T-helper 2 cell treated with Interferon-gamma antibody and Interleukin-4, amounts not matched to agents 100 ng/mL and 5 ng/mL, for 36 hours (primary cell): Measurements from ENCODE around the gene INO80. TPM values are rescaled to one million over a fixed set of nuclear protein-coding genes. Genes with fewer than 3 reads are reported as not detected.
"Not testable (repeated sequence)": the region's sequence is repeated elsewhere in the genome, so short reads cannot be mapped to it uniquely, and the experiment has no call there.

Source experiments
- intact Hi-C: fragments of 100-400 bp; cut with micrococcal nuclease; formaldehyde crosslinking; loops from one replicate; pipeline ENCODE4 v1.15.1; 2023
- total RNA-seq: library from RNA; stranded (reverse); gene quantifications from 2 replicates; pipeline ENCODE4 v1.2.3, GENCODE V29; 2022

The INO80 gene
- total RNA-seq, 1 donor from 2014 or later, result 33.1 TPM

DNA sequence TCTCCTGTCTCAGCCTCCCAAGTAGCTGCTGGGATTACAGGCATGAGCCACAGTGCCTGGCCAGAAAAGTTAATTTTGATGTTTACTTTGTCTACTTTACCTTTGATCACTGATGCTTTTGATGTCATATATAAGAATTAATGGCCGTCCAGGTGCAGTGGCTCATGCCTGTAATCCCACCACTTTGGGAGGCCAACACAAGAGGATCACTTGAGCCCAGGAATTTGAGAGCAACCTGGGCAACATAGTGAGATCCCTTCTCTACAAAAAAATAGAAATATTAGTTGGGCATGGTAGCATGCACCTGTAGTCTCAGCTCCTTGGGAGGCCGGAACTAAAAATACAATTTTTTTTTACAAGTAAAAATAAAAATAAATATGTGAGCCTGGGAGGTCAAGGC, 6.8 kb upstream of the INO80 start:
- intact Hi-C loops, result no loop called here

DNA sequence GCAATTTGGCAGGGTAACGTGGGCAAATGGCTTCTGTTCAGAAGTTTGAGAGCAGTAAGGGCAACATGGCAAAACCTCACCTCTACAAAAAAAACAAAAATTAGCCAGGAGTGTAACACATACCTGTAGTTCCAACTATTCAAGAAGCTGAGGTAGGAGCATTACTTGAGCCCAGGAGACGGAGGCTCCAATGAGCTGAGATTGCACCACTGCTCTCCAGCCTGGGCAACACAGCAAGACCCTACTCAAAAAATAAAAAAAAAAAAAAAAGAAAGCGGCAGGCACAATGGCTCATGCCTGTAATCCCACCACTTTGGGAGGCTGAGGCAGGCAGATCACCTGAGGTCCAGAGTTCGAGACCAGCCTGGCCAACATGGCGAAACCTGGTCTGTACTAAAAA, 5.9 kb upstream of the INO80 start:
- intact Hi-C loops, result no loop called here

DNA sequence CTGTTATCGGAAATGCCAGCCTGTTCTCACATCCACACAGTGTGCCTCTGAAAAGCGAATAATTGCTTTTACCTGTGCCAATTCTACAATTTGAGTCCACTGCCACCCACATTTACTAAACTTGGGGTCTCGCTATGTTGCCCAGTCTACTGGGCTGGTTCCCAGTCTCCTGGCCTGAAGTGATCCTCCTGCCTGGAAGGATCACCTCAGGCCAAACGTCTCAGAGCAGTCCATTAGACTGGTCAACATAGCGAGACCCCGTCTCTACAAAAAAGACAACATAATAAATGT, 827 bp upstream of the INO80 start:
- intact Hi-C loops, result loop anchor here (1.0 to 10.0 kb wide), 7 partner anchors 33 to 550 kb away; partner anchors contain the start of genes CCDC32, CHP1, MGA and RAD51

DNA sequence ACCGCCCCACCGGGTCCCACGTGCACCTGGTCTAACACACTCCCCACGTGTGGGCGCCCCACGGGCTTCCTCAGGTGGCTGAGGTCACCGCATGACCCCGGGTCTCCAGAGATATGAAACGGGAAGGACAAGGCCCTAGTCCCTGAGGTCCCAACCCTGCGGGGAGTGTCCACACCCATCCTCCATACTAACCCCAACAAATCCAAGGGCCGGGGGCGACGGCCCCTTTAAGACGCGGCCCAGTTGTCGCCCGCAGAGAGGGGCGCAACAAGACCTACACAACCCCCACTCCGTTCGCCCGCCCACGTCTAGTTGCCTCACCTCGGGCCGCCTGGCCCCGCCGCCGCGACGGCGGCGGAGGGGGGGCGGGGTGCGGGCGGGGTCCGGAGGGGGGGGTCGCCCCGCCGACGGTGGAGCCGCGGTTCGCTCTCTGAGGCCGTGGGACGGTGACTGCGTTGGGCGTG, 396 bp downstream of the INO80 start:
- intact Hi-C loops, result loop anchor here (1.0 to 10.0 kb wide), 8 partner anchors 35 to 548 kb away; partner anchors contain the start of genes CCDC32, CHP1, DNAJC17 and MGA

DNA sequence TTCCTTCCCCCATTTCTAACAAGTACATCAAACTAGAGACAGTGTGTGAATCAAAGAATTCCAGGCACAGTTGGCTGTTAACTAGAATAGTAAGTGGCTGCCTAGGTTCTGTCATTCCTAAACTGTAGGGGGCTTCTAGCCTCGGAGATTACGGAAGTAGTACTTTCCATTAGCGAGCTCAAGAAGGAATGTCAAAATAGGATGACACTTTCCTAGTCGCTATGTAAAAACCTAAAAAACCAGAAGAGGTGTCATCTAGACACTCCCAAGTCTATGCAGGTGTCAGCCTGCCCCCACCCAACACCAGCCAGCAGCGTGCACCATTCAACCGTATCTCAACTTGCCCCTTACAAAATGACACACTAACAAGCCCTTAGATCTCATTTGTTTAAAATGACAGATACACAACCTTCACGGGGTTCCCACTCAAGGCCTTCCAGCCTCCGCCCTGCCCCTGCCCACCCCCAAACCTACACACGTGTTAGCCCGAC, 874 bp downstream of the INO80 start:
- intact Hi-C loops, result loop anchor here (1.0 to 10.0 kb wide), 4 partner anchors 210 to 548 kb away; partner anchors contain the start of genes CCDC32, DNAJC17, RAD51 and RPUSD2

DNA sequence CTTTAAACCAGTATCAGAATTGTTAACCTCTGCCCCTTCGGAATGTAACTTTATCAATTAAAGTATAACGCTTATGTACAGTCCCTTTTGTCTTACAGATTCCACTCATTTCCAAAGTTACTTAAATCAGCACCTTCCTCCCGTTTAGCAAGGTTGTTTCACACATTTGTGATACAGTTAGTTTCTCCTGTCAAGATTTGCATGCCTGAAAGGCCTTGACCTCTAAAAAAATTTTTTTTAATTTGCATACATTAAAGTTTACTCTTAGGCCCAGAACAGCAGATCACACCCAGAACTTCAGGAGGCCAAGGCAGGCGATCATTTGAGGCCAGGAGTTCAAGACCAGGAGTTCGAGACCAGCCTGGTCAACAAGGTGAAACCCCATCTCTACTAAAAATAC, 9.1 kb downstream of the INO80 start:
- intact Hi-C loops, result no loop called here

DNA sequence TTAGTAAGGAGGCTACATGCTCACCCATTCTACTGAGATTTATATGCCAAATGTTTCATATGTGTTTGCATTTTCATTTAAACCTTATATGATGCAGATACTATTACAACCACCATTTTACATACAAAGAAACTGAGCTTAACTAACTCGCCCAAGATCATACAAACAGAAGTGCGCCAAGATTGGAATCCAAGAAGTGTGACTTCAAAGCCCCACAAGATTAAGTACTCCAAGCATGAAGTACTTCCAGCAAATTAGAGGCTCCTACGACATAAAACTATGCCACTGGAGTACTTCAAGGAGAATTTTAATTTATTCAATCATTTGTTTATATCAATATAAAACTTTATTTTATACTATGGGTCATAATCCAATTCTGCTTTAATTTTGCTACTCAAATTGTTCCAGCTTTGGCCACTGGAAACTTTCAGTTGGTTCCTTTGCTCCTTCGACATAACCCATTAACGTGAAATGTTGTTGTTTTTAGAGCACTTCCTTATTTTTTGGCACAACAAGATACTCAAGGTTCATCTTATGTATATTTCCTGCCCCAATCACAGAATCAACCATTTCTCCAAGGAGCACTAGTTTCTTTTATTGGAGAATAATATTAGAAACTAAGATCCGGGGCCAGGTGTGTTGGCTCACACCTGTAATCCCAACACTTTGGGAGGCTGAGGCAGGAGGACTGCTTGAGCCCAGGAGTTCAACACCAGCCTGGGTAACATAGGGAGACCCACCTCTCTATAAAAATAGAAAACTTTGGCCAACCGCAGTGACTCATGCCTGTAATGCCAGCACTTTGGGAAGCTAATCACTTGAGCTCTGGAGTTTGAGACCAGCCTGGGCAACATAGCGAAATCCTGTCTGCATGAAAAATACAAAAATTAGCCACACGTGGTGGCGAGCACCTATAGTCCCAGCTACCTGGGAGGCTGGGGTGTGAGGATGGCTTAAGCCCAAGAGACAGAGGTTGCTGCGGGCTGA, 10.4 kb downstream of the INO80 start:
- intact Hi-C loops, result no loop called here

DNA sequence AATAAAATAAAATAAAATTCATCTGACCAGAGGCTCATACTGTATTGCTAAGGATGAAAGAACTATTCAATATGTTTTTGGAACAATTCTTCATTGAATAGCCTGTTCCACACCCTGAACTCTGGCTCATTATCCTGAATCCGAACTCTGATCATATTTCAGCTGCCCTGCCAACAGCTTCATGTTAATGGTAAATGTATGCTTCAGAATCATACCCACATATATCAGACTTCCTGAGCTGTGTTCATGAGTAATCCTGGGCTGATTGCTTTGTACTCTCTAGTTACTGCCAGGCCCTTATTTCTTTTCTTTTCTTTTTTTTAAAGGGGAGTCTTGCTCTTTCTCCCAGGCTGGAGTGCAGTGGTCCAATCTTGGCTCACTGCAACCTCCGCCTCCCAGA, 11.8 kb downstream of the INO80 start:
- intact Hi-C loops, result no loop called here

DNA sequence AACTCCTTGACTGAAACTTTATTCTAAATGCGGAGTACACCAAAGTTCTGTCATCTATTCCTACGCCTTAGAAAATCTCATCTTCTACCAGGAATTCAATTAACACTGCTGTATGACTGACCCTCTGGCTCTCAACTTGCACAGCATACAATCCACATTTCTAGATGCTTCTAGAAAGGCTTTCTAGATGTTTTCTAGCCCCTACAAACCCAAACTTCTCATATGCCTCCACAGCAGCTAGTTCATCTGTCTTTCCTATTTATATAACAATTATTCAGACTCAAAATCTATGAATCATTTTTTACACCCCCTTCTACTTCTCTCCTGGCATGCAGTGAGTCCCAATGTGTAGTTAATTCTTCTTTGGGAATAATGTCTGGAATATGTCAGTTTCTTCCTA, 13.2 kb downstream of the INO80 start:
- intact Hi-C loops, result no loop called here

DNA sequence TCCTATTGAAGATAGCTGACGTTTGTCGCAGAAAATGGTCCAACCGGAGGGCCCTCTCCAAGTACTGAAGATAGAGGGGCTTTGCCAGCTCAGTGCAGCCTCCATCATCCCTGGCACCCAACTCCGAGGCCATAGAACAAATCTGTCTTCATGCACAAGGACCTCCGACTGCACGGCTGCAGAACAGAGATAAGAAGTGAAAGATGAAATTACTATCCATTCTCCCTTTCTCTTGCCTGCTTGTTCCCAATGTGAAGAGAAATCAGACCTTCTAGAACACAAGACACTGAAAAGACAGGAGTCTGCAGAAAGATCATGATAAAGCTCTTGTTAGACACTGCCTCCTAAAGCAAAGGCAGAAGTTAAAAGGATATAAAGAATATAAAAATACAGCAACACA, 19.9 kb downstream of the INO80 start:
- intact Hi-C loops, result no loop called here

DNA sequence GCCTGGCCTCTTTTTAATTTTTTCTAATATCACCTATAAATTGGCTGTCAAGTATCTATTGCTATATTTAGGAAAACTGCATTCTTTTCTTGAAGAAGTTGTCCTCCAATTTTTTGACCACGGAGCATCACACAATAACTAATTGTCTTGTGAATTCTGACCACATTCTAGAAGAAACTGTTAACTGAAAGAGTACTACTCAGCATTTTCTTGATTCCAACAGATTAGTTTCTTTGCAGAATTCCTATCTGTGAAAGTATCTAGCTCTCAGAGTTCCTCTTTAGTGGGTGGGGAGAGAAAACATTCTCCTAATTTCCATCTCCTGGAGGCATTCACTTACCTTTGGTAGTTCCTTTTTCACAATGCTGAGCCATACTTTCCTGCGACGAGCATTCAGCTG, 31.1 kb downstream of the INO80 start:
- intact Hi-C loops, result loop anchor here (10.0 kb wide), 1 partner anchor 100 kb away; no protein-coding TSS in a partner anchor

DNA sequence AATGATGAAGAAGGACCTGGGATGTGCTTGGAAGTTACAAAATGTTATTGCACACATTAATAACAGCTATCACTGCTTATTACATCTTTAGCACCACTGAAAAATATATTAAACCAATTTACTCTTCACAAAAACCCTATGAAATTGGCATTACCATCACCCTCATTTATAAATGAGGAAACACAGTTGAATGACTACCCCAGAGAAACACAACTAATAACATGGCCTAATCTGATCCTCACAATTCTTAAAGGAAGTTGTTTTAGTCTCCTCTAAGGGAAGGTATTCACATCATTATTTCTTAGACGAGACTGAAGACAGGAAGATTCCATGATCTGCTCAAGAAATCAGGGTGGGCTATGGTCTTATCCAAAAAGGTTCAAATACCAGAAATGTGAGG, 35.9 kb downstream of the INO80 start:
- intact Hi-C loops, result loop anchor here (10.0 kb wide), 1 partner anchor 105 kb away; no protein-coding TSS in a partner anchor

DNA sequence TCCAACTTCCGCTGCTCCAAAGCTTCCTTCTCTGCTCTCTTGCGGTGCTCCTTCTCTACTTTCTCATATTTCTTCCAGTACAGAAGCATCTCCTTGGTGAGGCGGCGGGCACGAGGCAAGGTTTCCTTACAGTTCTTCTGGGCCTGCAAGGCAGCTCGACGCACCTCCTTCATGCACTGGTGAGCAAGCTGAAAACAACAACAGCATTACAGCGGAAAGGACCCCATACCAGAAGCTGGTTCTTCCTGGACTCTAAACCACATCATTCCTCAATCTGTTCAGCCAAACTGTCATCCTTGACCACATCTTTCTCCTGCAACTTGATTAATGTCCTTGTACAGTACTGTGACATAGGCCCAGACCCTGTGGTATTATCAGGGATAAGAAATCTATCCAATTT, 36.4 kb downstream of the INO80 start:
- intact Hi-C loops, result loop anchor here (10.0 kb wide), 1 partner anchor 105 kb away; no protein-coding TSS in a partner anchor

DNA sequence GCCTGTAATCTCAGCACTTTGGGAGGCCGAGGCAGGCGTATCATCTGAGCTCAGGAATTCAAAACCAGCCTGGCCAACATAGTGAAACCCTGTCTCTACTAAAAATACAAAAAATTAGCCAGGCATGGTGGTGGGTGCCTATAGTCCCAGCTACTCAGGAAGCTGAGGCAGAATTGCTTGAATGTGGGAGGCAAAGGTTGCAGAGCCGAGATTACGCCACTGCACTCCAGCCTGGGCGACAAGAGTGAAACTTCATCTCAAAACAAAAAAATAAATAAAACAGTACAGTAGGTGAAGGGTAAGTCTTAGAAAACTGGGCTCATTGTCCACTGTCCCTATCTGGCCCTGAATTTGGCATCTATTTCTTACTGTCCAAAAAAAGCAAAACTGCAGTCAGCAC, 37.2 kb downstream of the INO80 start:
- intact Hi-C loops, result not testable (repeated sequence)

DNA sequence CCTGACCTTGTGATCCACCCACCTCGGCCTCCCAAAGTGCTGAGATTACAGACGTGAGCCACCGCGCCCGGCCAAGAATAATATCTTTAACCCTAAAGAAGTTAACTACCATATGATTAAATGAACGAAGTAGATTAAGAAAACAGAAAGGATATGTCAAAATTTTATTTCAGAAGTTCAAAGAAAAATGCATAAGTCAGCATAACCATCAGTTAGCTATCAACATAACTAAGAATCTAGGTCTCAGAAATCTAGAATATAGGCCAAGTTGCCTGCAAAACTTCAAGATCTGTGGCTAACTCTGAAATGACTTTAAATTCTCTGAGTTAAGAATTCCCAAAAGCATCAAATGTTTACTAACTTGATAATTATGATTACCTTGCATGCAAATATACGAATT, 38.0 kb downstream of the INO80 start:
- intact Hi-C loops, result no loop called here

DNA sequence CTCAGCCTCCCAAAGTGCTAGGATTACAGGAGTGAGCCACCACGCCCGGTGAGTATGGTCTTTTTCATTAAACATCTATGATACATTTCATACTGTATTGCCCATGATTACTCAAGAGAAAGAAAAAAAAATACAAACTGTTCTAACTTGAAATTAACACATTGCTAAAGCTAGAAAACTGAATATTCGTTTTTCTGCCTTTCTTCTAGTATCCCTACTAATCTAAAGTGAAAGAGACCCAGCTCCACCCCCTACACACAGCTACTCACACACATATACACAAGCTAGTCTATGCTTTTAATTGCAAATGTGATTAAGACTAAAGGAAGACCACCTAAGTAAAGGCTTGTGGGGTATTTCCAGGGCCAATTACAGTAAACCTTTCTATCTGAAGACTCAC, 43.1 kb downstream of the INO80 start:
- intact Hi-C loops, result no loop called here

DNA sequence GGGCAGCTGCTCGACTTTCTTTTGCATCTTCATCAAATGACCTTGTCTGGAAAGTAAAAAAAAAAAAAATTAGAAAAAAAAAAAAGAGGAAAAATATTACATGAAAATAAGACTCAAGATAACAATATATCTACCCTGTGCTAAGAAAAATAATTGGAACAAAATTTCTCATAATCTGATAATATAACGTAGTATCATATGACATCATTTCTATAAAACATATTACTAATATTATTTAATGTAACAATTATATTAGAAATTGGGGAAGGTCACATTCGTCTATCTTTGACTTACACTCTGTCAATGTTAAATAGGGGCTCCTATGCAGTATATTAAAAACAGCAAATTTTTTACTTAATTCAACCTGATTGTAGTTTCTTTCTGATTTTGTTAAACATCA, 44.1 kb downstream of the INO80 start:
- intact Hi-C loops, result no loop called here

DNA sequence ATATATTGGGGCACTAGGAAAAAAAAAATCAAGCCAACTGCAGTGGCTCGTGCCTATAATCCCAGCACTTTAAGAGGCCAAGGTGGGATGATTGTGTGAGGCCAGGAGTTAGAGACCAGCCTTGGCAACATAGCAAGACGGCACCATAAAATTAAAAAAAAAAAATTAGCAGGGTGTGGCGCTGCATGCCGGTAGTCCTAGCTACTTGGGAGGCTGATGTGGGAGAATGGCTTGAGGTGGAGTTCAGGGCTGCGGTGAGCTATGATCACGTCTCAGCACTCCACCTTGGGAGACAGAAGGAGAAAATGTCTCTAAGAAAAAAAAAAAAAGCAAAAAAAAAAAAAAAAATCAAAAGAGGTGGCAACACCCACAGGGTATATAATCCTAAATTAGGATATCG, 49.6 kb downstream of the INO80 start:
- intact Hi-C loops, result no loop called here

DNA sequence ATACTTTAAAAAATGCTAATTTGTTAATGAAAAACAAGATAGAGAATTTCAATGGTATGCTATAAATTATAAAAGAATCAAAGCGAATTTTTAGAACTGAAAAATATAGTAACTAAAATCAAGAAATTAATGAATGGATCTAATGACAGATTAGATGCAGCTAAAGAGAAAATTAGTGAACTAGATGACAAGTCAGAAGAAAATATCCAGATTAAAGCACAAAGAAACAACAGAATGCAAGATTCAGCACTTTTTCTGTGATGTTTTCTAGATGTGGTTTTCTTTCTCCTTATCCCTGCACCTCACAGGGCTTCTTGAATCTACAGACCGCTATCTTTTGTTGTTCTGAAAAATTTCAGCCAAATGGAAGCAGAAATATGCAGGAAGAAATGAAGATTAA, 54.4 kb downstream of the INO80 start:
- intact Hi-C loops, result no loop called here

DNA sequence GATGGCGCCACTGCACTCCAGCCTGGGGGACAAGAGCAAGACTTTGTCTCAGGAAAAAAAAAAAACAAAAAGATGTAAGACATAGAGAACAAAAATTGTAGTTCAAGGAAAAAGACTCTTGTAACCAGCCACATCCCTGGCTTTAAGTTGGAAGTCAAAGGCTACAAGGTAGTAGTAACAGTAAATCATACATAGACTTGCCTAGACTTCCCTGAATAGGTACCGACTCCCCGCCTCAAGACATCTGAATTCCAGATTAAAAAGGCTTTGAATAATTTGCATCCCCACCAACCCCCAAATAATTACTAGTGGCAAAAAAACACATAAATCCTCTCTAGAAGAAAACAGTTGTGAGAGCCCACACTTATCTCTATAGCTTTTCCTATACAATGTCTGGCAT, 55.6 kb downstream of the INO80 start:
- intact Hi-C loops, result no loop called here

DNA sequence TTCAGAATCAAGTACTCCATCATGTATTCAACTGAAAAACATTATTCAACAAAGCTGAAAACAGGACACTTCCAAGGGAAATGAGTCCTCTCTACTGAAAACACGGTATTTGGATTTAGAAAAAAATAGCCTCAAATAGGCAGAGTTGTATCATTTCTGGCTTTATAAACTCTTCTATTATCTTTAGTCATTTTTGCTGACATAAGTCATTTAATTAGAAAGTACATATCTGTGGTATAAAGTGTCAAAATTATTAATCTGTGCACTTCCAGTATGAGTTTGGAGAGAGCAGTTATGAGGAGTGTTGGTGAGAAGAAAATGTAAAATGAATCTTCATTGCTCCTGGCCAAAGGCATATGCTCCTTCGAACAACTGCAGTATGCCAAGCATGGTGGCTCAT, 59.3 kb downstream of the INO80 start:
- intact Hi-C loops, result no loop called here

DNA sequence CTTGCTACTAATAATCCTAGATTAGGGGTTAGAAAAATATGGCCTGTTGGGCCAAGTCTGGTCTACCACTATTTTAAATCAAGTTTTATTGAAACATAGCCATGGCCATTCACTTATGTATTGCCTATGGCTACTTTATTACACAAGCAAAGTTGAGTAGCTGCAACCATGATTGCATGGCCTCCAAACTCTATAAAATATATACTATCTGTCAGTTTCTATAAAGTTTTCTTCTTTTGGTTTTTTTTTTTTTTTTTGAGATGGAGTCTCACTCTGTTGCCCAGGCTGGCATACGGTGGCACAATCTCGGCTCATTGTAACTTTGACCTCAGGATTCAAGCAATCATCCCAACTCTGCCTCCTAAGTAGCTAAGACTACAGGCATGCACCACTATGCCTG, 60.4 kb downstream of the INO80 start:
- intact Hi-C loops, result no loop called here

DNA sequence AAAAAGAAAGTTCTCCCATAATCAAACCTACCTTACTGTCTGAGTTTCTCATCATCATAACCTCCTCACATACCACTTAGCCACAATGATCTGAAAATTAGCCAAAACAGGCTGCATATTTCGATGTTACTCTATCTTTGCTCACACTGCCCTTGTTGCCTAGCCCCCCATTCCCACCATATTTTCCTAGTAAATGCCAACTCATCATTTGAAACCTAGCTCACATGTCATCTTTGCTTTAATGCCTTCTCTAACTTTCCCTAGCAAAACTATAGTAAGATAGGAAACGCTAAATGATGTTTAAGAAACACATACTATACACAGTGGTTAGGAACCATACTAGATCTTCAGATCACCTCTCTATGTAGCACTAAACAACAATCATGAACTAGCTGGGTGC, 64.9 kb downstream of the INO80 start:
- intact Hi-C loops, result no loop called here
